Right renal cortex interstitium (tissue), 3 donors: ENCODE results near the gene LAMP2. TPM values are rescaled to one million over a fixed set of nuclear protein-coding genes. Genes with fewer than 3 reads are reported as not detected.

Experiments used
- polyA plus RNA-seq, 3 donors: library from polyadenylated mRNA; unstranded; fragments of 120-200 nt; gene quantifications; one replicate each; pipeline ENCODE4 v1.2.1, GENCODE V29; 2013; ENCODE audit not compliant: insufficient read length in 3 of 3

The LAMP2 gene
- polyA plus RNA-seq, 3 donors = 165 to 171 (median 166) TPM

Other genes with a start within 250 kb of the LAMP2 start
- 10 to 100 TPM; 26.6 to 29.3 (median 28.0) TPM for gene ZBTB33, start 218.5 kb downstream of the LAMP2 start, polyA plus RNA-seq
- gene TMEM255A, start 157.8 kb downstream of the LAMP2 start, polyA plus RNA-seq = under 1 TPM; 0.33 to 0.76 (median 0.41) TPM
- gene ATP1B4, start 107.2 kb downstream of the LAMP2 start, polyA plus RNA-seq = not detected
- 10 to 100 TPM; 67.6 to 81.0 (median 69.1) TPM for gene CUL4B, start 91.7 kb upstream of the LAMP2 start, polyA plus RNA-seq
- 10 to 100 TPM; 51.8 to 53.4 (median 52.8) TPM for gene MCTS1, start 134.8 kb upstream of the LAMP2 start, polyA plus RNA-seq
- gene C1GALT1C1, start 160.8 kb upstream of the LAMP2 start, polyA plus RNA-seq = 10 to 100 TPM; 37.5 to 37.8 (median 37.6) TPM